Stimulated activated CD4-positive, alpha-beta T cell treated with anti-CD3 and anti-CD28 coated beads, Interleukin-15, amount 100 ng/mL, for 1 hour (primary cell): ENCODE measurements around the gene LRRC4C.

Source experiments
- DNase-seq, 2 donors: peaks; one replicate each; pipeline ENCODE4 v3.0.0-alpha.2; 2020; ENCODE audit warnings: low read depth in 1 of 2, low spot score in 1 of 2

Gene LRRC4C

GRCh38 chr11:40132912-40133311 is 1326.5 kb downstream of the LRRC4C start:
- DNase-seq = no peak

- DNase-seq = no peak
These were observed 1329.0 kb downstream of the LRRC4C start for GRCh38 chr11:40130427-40130826.

DNA sequence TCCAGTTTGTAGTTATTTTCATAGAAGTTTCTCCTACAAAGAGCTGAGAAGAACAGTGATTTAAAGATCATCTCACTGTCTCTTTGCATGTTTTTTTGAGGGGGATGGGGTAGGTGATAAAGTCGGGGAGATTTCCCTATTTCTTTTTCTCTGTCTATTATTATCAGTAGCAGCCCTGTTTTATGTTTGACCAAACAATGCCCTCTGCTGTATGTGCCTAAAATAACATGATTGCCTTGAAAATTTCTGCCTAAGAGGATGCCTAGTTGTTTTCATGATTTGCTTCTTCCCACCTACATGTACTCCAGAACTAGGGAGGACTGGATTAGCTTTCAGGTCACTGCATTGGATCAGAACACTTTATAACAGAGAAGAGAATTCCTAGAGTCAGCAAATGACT is 1330.2 kb downstream of the LRRC4C start:
- no peak for DNase-seq

DNA sequence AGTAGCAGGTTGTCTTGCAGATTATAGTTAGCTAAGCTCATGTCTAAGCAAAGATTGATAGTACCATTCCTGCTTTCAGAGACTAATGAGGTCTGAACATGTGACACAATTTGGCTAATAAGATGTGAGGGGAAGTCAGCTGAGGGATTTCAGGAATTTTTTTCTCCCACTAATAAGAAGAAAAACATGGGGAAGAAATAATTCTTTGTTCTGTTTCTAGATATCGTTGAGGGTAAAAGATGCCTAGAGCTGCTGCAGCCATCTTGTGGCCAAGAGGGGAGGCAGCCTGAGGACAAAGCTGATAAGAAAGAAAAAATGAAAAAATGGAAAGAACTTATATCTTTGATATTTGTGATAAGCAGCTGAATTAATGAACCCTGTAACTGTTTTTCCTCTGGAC is 1334.4 kb downstream of the LRRC4C start:
- DNase-seq = no peak

- no peak for DNase-seq
These were observed 1339.8 kb downstream of the LRRC4C start for GRCh38 chr11:40119661-40120060.

- DNase-seq = no peak
These were observed 1340.7 kb downstream of the LRRC4C start for GRCh38 chr11:40118780-40119179.

GRCh38 chr11:40118026-40118425 is 1341.4 kb downstream of the LRRC4C start:
- DNase-seq = no peak

GRCh38 chr11:40104941-40105550 is 1354.4 kb downstream of the LRRC4C start:
- no peak for DNase-seq

DNA sequence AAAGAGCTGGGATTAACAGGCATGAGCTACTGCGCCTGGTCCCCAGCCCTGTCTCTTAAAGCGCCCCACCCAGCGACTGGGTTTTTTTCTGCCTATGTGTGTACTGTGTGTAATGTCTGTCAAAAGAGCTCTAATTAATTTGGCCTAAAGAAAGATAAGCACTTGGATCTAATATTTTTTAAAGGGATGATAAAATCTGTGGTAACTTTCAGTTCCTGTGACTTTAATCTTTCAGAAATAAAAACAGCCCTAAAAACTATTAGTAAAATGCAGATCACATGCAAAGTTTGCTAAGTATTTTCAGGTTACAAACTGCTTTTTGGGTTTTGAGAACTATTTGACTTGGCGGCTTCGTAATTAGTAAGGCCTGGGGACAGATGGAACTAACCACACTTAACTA is 1358.7 kb downstream of the LRRC4C start:
- no peak for DNase-seq

DNA sequence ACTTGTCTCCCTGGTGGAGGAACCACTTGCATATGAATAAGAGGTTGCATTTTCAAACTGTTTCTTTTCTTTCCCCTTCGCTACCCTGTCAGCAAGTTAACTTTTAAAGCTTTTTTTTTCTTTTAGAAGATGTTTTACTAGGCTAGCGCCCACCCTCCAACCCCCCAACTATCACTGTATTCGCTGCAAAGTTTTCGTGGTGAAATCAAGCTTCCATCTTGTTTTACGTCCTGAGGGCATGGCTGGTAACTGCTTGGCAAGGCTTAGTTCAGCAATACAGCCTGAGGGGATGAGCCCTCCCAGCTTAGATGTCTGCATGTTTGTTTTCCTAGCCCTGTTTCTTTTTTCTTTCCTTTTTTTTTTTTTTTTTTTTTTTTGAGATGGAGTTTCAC is 1359.3 kb downstream of the LRRC4C start:
- DNase-seq = no peak

DNA sequence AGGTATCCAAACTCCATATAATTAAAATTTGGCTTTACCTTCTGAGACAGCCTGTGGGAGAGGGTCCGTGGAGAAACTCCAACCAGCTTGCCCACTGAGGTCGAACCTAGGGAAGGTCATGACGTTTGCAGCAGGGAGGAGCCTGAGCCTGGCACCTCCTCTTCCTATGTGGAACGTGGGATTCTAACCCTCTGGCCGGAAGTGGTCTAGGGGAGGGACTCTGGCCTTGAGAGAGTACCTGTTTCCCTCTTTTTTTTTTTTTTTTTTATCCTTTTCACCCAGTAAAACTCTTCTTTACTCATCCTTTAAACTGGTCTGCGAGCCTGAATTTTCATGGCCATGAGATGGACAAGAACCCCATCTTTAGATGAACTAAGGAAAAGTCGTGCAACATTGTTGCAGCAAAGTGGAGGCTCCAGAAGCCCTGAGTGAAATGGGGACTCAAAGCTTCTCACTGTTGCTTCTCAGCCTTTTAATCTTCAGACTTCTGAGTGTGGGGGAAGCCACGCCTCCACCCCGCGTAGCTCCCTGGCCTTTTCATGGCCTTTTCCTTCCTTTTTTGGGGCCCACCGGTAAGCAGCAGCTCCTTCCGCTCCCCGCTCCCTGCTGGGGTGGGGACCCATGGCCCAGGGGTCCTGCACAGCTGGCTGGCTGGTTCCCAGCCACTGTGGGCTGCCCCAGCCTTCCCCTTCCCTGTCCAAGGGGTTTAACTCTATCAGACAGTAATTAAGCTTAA is 1359.9 kb downstream of the LRRC4C start:
- DNase-seq = no peak

DNA sequence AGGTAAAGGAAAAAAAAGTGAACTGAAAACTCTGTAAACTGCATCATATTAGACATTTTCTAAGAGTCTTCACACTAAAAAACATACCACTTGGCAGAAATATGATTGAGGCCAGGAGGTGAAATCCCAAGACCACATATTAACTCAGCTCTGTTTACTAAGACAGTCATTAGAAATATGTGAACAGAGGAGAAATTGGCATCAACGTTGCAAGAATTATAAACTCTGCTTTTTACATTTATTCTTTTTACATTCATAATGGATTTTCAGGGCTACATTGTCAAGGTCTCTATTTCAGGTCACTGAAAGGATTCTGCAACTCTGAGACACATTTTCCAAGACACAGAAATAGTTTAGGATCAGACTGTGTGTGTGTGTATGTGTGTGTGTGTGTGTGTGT is 1364.0 kb downstream of the LRRC4C start:
- DNase-seq = no peak

DNA sequence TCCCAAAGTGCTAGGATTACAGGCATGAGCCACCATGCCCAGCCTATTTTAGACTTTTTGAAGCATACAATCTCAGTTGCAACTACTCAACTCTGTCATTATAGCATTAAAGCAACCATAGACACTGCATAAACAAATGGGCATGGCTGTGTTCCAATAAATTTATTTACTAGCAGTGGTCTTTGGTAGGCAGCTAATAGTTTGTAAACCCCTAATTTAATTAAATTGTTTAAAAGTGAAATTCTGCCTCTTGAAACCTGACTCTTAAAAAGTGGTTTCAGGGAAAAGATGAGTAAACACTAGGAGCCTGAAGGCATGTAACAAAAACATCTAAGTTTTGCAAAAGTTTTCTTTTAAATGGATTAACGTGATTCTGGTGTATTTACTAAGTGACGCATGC is 1364.5 kb downstream of the LRRC4C start:
- no peak for DNase-seq

GRCh38 chr11:40080434-40080833 is 1379.0 kb downstream of the LRRC4C start:
- no peak for DNase-seq
